B cell (primary cell): Measurements from ENCODE around the gene PML. TPM values are rescaled to one million over a fixed set of nuclear protein-coding genes. Genes with fewer than 3 reads are reported as not detected.

Experiments
- ATAC-seq: fragments of 200-7000 bp; cut with Tn5 transposase; one replicate; pipeline ENCODE4 v1.10.0; 2021; ENCODE audit warnings: low read depth, mild to moderate bottlenecking, moderate number of reproducible peaks, moderate library complexity
- CTCF ChIA-PET: fragments of 350-600 bp; sonication (Branson Sonifier 250); formaldehyde crosslinking; loops from one replicate; lab custom pipeline; 2021; ENCODE audit warnings: antibody characterized with exemption, inconsistent platforms; lab: Charles Lee
- POLR2A ChIA-PET: fragments of 350-600 bp; sonication (Branson Sonifier 250); formaldehyde crosslinking; loops from one replicate; lab custom pipeline; 2021; ENCODE audit warnings: antibody characterized with exemption; lab: Charles Lee
- DNase-seq: peaks from one replicate; pipeline ENCODE4 v3.0.0; 2013
- H2AFZ ChIP-seq: 2 replicates; pipeline ENCODE4 v1.6.1; 2012; ENCODE audit warnings: mild to moderate bottlenecking, low read depth, low read length; ENCODE audit not compliant: insufficient read depth, poor library complexity, severe bottlenecking
- H3K27ac ChIP-seq, 2 donors: 1 replicate in 1 of 2; 2 replicates in 1 of 2; pipeline ENCODE4 v1.5.1; 2012 to 2013; ENCODE audit warnings: low read length in 2 of 2, mild to moderate bottlenecking in 2 of 2, moderate library complexity in 1 of 2
- H3K27me3 ChIP-seq, 4 experiments: fragments of 200-600 bp in 1 of 4; sonication (generic) in 1 of 4; replicated peaks in 1 of 4; 1 replicate in 2 of 4; 2 replicates in 2 of 4; pipeline versions ENCODE4 v1.6.1 to v1.7.0; 2013 to 2016; ENCODE audit warnings: low read length in 3 of 4, mild to moderate bottlenecking in 2 of 4, mixed read lengths in 1 of 4, moderate library complexity in 1 of 4; ENCODE audit not compliant: insufficient read depth in 4 of 4, control insufficient read depth in 3 of 4; ENCODE audit errors: control extremely low read depth in 1 of 4
- H3K36me3 ChIP-seq, 2 experiments: replicated peaks in 1 of 2; 1 replicate in 1 of 2; 2 replicates in 1 of 2; pipeline versions ENCODE4 v1.6.1 to v1.7.1; 2013; ENCODE audit warnings: low read length in 1 of 2; ENCODE audit not compliant: insufficient read depth in 2 of 2, control insufficient read depth in 1 of 2; ENCODE audit errors: control extremely low read depth in 1 of 2, extremely low read depth in 1 of 2
- H3K4me1 ChIP-seq, 2 donors: fragments of 200-600 bp in 1 of 2; sonication (generic) in 1 of 2; 1 replicate in 1 of 2; 2 replicates in 1 of 2; pipeline versions ENCODE4 v1.5.1 to v1.6.1; 2013 to 2017; ENCODE audit warnings: low read length in 2 of 2; ENCODE audit not compliant: control insufficient read depth in 2 of 2, insufficient read depth in 2 of 2
- H3K4me2 ChIP-seq: replicated peaks from 2 replicates; pipeline ENCODE3; 2012; ENCODE audit warnings: mild to moderate bottlenecking, low read depth, low read length; ENCODE audit not compliant: poor library complexity, severe bottlenecking
- H3K4me3 ChIP-seq, 5 experiments: fragments of 200-600 bp in 1 of 5; sonication (generic) in 1 of 5; 1 replicate in 3 of 5; 2 replicates in 2 of 5; pipeline versions ENCODE4 v1.5.1 to v1.7.0; 2011 to 2016; ENCODE audit warnings: low read length in 4 of 5, mild to moderate bottlenecking in 4 of 5, low read depth in 2 of 5, control low read depth in 1 of 5, moderate library complexity in 1 of 5; ENCODE audit not compliant: insufficient read depth in 1 of 5; ENCODE audit errors: control extremely low read depth in 1 of 5, extremely low read depth in 1 of 5
- H3K79me2 ChIP-seq: fragments of 200-600 bp; sonication (generic); one replicate; pipeline ENCODE4 v1.6.0; 2016; ENCODE audit warnings: low read length; ENCODE audit not compliant: control insufficient read depth, insufficient read depth
- H3K9ac ChIP-seq: fragments of 200-600 bp; sonication (generic); 2 replicates; pipeline ENCODE4 v1.6.1; 2017; ENCODE audit warnings: mild to moderate bottlenecking, low read length, moderate library complexity
- H3K9me3 ChIP-seq, 3 donors: one replicate each; pipeline versions ENCODE4 v1.6.1 to v1.7.1; 2013; ENCODE audit warnings: low read length in 2 of 3; ENCODE audit not compliant: control insufficient read depth in 2 of 3, insufficient read depth in 1 of 3; ENCODE audit errors: control extremely low read depth in 1 of 3
- H4K20me1 ChIP-seq: 2 replicates; pipeline ENCODE4 v1.6.0; 2012; ENCODE audit warnings: mild to moderate bottlenecking, low read length; ENCODE audit not compliant: insufficient read depth, control insufficient read depth, poor library complexity, severe bottlenecking
- H3K27ac Mint-ChIP-seq: one replicate; pipeline ENCODE4 v1.8.0; 2021; ENCODE audit warnings: mixed read lengths
- H3K27me3 Mint-ChIP-seq: one replicate; pipeline ENCODE4 v1.8.0; 2021; ENCODE audit warnings: mixed read lengths
- H3K4me1 Mint-ChIP-seq: one replicate; pipeline ENCODE4 v1.8.0; 2021; ENCODE audit warnings: mixed read lengths
- H3K4me3 Mint-ChIP-seq: one replicate; pipeline ENCODE4 v1.8.0; 2021; ENCODE audit warnings: mixed read lengths
- H3K9me3 Mint-ChIP-seq: one replicate; pipeline ENCODE4 v1.8.0; 2022; ENCODE audit warnings: mixed read lengths; ENCODE audit not compliant: insufficient read depth
- EZH2 ChIP-seq: IDR thresholded peaks from 2 replicates; pipeline ENCODE4 v1.6.1; 2012; ENCODE audit warnings: borderline replicate concordance, low read depth, mild to moderate bottlenecking, moderate library complexity, low read length; ENCODE audit not compliant: insufficient read depth, poor library complexity, severe bottlenecking
- WGBS: methylation state at CpG from one replicate; pipeline ENCODE4 v1.1.5; 2013; ENCODE audit warnings: missing lambda C conversion rate; ENCODE audit not compliant: insufficient coverage; 5-methylcytosine and 5-hydroxymethylcytosine counted together
- intact Hi-C: fragments of 100-400 bp; cut with micrococcal nuclease; formaldehyde crosslinking; loops from one replicate; pipeline ENCODE4 v1.10.0; 2022
- polyA plus RNA-seq: library from polyadenylated mRNA; depleted of rRNA; stranded (reverse); fragments of >200 nt; gene quantifications from 2 replicates; pipeline ENCODE4 v1.2.3, GENCODE V29; 2012
- total RNA-seq, 2 donors: library from RNA; stranded (reverse); fragments of 120-200 nt in 1 of 2; gene quantifications; 1 replicate in 1 of 2; 2 replicates in 1 of 2; pipeline versions ENCODE4 v1.2.3 to v1.2.4, GENCODE V29; 2013 to 2022
- TF ChIP-seq, protein P1 (sequence below): fragments of 200-600 bp; IDR thresholded peaks from one replicate; pipeline ENCODE4 v1.8.0; 2022; ENCODE audit warnings: antibody characterized with exemption, mild to moderate bottlenecking

Gene PML
- total and polyA plus RNA-seq, 2 donors (not counting 1 experiment from before 2014, with no cell fraction given) = 59.2 to 66.3 TPM

DNA sequence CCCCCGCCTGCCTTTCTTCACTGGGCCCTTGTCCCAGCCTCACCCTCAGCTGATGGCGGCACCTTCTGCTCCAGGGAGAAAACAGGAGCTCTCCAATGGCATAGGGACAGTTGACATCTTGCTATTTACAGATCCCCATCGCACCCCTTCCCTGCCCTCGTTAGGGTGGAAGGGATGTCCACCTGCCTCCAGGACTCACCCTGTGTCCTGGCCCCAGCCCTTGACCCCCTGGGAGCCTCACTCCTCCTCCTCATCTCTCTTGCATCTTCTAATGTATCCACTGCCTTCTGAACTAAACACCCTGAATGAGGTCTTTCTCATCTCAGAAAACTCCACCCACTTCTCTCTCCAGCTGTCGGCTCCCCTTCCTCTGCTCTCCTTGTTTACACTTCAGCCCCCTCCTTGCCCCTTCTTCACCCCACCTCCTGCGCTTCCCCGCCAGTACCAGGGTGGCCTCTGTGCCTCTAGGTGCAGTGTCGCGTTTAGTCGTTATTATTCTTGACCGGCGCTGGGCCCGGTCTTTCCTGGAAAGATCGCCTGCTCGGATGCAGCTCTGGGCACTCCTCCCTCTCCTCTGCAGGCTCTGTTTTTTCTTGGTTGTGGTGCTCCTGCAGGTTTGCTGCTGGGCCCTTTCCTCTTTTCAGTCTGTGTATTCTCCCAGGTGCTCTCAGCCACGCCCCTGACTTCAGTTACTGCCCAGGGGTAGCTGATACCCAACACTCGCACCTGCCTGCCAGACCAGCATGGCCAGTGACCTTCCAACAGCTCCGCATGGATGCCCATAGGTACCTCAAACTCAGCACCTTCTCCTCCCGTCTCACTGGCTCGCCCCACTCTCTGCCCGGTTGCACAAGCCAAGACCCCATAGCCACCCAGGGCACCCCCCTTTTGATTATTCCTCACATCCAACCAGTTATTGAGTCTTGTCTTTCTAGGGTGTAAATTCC lies 42.9 kb downstream of the PML start:
- intact Hi-C loops = loop anchor here (5.0 kb wide), 1 partner anchor 65 kb away; no protein-coding TSS in a partner anchor
- no peaks in the 10 kb centered on the region for H3K79me2 ChIP-seq
- H2AFZ ChIP-seq = no peak overlapping the region
- Mint-ChIP-seq H3K27me3 (no peaks in the 10 kb centered on the region), H3K27ac (no peak overlapping the region), H3K4me1 (no peaks in the 10 kb centered on the region), H3K9me3 (no peaks in the 10 kb centered on the region), H3K4me3 (no peak overlapping the region)
- H4K20me1 ChIP-seq = peaks cover 4% of the 10 kb centered on the region
- ChIA-PET CTCF (interaction anchor here (1.1 to 2.5 kb wide), 4 partner anchors 8 to 63 kb away, joined by 3 to 30 read pairs (median 6); no protein-coding TSS in a partner anchor), POLR2A (interaction anchor here (0.5 to 0.7 kb wide), 2 partner anchors 11 to 69 kb away, joined by 3 read pairs; no protein-coding TSS in a partner anchor)
- no peak for TF ChIP-seq EZH2
- no peaks in the 10 kb centered on the region for H3K4me1 ChIP-seq
- no peak overlapping the region for H3K9ac ChIP-seq
- no peak overlapping the region for H3K4me3 ChIP-seq
- 99% methylated on average over 20 of the region's 21 CpGs for WGBS
- peaks cover 0 to 59% of the 10 kb centered on the region in 2 experiments for H3K36me3 ChIP-seq
- H3K27ac ChIP-seq = no peak overlapping the region
- ATAC-seq (no peak), DNase-seq (no peak)
- H3K4me2 ChIP-seq = no peak overlapping the region
- H3K27me3 ChIP-seq = no peaks in the 10 kb centered on the region
- no peaks in the 10 kb centered on the region for H3K9me3 ChIP-seq

DNA sequence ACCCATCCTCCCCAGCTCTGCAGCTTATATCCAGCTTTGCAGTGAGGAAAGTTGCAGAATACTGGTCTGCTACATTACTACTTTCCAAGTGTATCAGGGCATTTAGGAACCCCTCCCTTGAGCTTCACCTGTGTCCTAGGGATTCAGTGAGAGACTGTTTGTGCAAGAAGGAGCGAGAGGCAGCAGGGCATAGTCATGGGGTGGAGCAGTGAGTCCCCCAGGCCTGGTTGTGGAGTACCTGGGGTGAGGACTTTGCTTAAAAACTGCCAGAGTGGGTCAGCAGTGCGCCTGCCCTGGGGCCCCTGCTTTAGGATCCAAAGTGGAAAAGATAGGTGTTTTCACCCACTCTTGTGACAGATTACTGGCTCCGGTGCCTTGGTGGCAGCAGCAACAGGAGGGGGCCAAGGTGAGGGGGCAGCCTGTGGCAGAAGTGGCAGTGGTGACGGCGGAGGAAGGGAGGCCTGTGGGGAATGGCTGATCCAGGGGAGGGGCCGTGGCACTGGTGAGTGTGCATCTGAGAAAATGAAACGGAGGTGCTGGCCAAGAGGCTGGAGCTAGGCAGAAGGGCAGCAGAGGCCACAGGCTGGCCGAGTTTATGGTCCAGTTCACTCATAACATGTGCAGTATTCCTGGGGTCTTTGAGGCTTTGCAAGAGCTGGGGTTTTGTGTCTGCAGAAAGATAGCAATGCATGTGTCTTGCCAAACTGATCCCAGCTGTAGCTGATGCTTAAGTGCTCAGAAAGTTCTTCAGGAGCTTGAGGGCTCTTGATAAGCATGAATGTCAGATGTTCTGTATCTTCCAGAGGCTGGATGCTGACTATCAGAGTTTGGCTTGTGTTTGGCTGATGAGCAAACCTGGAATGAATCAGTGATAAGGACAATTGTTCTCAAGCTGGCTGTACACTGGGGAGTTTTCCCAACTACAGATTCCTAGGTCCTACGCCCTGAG lies 44.5 kb downstream of the PML start:
- Histone ChIP-seq H3K9ac (no peak overlapping the region), H3K9me3 (no peaks in the 10 kb centered on the region), H2AFZ (no peak overlapping the region), H4K20me1 (no peaks in the 10 kb centered on the region), H3K36me3 (peaks cover 0 to 52% of the 10 kb centered on the region in 2 experiments), H3K79me2 (no peaks in the 10 kb centered on the region), H3K27ac (no peak overlapping the region), H3K4me2 (no peak overlapping the region), H3K27me3 (no peaks in the 10 kb centered on the region), H3K4me3 (no peak overlapping the region), H3K4me1 (no peaks in the 10 kb centered on the region)
- TF ChIP-seq, protein P1, sequence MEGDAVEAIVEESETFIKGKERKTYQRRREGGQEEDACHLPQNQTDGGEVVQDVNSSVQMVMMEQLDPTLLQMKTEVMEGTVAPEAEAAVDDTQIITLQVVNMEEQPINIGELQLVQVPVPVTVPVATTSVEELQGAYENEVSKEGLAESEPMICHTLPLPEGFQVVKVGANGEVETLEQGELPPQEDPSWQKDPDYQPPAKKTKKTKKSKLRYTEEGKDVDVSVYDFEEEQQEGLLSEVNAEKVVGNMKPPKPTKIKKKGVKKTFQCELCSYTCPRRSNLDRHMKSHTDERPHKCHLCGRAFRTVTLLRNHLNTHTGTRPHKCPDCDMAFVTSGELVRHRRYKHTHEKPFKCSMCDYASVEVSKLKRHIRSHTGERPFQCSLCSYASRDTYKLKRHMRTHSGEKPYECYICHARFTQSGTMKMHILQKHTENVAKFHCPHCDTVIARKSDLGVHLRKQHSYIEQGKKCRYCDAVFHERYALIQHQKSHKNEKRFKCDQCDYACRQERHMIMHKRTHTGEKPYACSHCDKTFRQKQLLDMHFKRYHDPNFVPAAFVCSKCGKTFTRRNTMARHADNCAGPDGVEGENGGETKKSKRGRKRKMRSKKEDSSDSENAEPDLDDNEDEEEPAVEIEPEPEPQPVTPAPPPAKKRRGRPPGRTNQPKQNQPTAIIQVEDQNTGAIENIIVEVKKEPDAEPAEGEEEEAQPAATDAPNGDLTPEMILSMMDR = no peak
- TF ChIP-seq EZH2 = no peak
- DNase-seq = no peak
- no peak overlapping the region for H3K4me3 Mint-ChIP-seq
- no peak overlapping the region for H3K27ac Mint-ChIP-seq
- intact Hi-C loops = loop anchor here (5.0 kb wide), 1 partner anchor 67 kb away; no protein-coding TSS in a partner anchor
- CTCF ChIA-PET = interaction anchor here (0.6 to 2.2 kb wide), 5 partner anchors 9 to 251 kb away, joined by 3 to 10 read pairs (median 7); no protein-coding TSS in a partner anchor
- H3K27me3 Mint-ChIP-seq = no peaks in the 10 kb centered on the region
- POLR2A ChIA-PET = no interaction called here
- no peak for ATAC-seq
- H3K4me1 Mint-ChIP-seq = no peaks in the 10 kb centered on the region
- no peaks in the 10 kb centered on the region for H3K9me3 Mint-ChIP-seq
- 94% methylated on average over 8 of the region's 9 CpGs for WGBS
